Measurements from ENCODE around the gene NEK9.

The NEK9 gene

DNA sequence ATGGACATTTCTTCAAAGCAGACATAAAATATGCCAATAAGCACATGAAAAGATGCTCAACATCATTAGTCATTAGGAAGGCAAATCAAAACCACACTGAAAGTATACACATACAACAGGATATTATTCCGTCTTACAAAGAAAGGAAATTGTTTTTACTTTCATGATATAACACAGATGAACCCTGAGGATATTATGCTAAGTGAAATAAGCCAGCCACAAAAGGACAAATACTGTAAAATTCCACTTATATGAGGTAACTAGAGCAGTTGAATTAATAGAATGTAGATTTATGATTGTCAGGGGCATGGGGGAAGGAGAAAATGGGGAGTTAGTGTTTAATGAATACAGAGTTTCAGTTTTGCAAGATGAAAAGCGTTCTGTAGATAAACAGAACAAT, 67.2 kb downstream of the NEK9 start:
- DNase-seq: no peak
- no peaks in the 10 kb centered on the region for H3K9me2 ChIP-seq (replicated peaks; ENCODE audit: insufficient read depth, low read length)
- no peak overlapping the region for H3K4me3 ChIP-seq (ENCODE audit: low read length)
- H3K79me2 ChIP-seq (ENCODE audit: low read length): peaks cover 13% of the 10 kb centered on the region
- no peak overlapping the region for H3K9ac ChIP-seq (ENCODE audit: low read length)
- H3K27ac ChIP-seq (ENCODE audit: low read length): no peak overlapping the region
- no peaks in the 10 kb centered on the region for H3F3A ChIP-seq (ENCODE audit: insufficient read depth, low read length)
- H4K20me1 ChIP-seq (ENCODE audit: insufficient read depth, low read length): no peaks in the 10 kb centered on the region
- H3K4me2 ChIP-seq (ENCODE audit: low read depth, low read length): no peak overlapping the region
- TF ChIP-seq EZH2 (optimal IDR thresholded peaks at IDR 0.05; ENCODE audit: low read depth, low read length): no peak
- no peaks in the 10 kb centered on the region for H3K36me3 ChIP-seq (replicated peaks; ENCODE audit: insufficient read depth, low read length)
- H3K9me3 ChIP-seq (replicated peaks; ENCODE audit: insufficient read depth, low read length): no peaks in the 10 kb centered on the region
- no peak overlapping the region for H2AFZ ChIP-seq (ENCODE audit: low read length)
- H3K27me3 ChIP-seq (replicated peaks; ENCODE audit: insufficient read depth, low read length): no peaks in the 10 kb centered on the region
- H3K4me1 ChIP-seq (ENCODE audit: low read length): no peaks in the 10 kb centered on the region

DNA sequence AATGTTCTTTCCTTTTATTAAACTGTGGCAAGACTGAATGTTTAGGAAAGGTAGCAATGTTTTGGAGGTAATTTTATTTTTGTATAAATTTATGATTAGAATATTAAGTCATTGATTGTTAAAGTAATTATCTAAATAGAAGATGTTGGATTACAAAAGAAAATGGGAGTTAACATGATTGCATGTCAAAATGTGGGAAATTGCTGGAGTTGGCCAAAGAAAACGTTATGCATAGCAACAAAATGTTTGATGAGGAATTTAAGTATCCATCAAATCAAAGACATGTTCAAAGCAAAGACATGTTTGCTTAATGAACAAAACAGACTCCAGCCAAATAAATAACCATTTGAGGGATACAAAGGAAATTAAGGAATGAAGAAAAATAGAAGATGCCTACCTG, 72.4 kb downstream of the NEK9 start:
- Histone ChIP-seq H3K4me3 (ENCODE audit: low read length) (no peak overlapping the region), H3K27ac (ENCODE audit: low read length) (no peak overlapping the region), H3K4me2 (ENCODE audit: low read depth, low read length) (no peak overlapping the region), H4K20me1 (ENCODE audit: insufficient read depth, low read length) (no peaks in the 10 kb centered on the region), H3K79me2 (ENCODE audit: low read length) (no peaks in the 10 kb centered on the region), H3F3A (ENCODE audit: insufficient read depth, low read length) (peaks cover 3% of the 10 kb centered on the region; the same call in 1 of the 2 replicates), H3K27me3 (replicated peaks; ENCODE audit: insufficient read depth, low read length) (no peaks in the 10 kb centered on the region), H3K9me2 (replicated peaks; ENCODE audit: insufficient read depth, low read length) (no peaks in the 10 kb centered on the region), H3K4me1 (ENCODE audit: low read length) (no peaks in the 10 kb centered on the region), H3K36me3 (replicated peaks; ENCODE audit: insufficient read depth, low read length) (no peaks in the 10 kb centered on the region), H3K9me3 (replicated peaks; ENCODE audit: insufficient read depth, low read length) (no peaks in the 10 kb centered on the region), H3K9ac (ENCODE audit: low read length) (no peak overlapping the region), H2AFZ (ENCODE audit: low read length) (no peak overlapping the region)
- no peak for TF ChIP-seq EZH2phosphoT487 (IDR thresholded peaks at IDR 0.05; ENCODE audit: low read length)
- TF ChIP-seq, protein P1, sequence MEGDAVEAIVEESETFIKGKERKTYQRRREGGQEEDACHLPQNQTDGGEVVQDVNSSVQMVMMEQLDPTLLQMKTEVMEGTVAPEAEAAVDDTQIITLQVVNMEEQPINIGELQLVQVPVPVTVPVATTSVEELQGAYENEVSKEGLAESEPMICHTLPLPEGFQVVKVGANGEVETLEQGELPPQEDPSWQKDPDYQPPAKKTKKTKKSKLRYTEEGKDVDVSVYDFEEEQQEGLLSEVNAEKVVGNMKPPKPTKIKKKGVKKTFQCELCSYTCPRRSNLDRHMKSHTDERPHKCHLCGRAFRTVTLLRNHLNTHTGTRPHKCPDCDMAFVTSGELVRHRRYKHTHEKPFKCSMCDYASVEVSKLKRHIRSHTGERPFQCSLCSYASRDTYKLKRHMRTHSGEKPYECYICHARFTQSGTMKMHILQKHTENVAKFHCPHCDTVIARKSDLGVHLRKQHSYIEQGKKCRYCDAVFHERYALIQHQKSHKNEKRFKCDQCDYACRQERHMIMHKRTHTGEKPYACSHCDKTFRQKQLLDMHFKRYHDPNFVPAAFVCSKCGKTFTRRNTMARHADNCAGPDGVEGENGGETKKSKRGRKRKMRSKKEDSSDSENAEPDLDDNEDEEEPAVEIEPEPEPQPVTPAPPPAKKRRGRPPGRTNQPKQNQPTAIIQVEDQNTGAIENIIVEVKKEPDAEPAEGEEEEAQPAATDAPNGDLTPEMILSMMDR (IDR thresholded peaks at IDR 0.05; ENCODE audit: low read length): no peak
- no peak for TF ChIP-seq EZH2 (optimal IDR thresholded peaks at IDR 0.05; ENCODE audit: low read depth, low read length)
- no peak for DNase-seq

DNA sequence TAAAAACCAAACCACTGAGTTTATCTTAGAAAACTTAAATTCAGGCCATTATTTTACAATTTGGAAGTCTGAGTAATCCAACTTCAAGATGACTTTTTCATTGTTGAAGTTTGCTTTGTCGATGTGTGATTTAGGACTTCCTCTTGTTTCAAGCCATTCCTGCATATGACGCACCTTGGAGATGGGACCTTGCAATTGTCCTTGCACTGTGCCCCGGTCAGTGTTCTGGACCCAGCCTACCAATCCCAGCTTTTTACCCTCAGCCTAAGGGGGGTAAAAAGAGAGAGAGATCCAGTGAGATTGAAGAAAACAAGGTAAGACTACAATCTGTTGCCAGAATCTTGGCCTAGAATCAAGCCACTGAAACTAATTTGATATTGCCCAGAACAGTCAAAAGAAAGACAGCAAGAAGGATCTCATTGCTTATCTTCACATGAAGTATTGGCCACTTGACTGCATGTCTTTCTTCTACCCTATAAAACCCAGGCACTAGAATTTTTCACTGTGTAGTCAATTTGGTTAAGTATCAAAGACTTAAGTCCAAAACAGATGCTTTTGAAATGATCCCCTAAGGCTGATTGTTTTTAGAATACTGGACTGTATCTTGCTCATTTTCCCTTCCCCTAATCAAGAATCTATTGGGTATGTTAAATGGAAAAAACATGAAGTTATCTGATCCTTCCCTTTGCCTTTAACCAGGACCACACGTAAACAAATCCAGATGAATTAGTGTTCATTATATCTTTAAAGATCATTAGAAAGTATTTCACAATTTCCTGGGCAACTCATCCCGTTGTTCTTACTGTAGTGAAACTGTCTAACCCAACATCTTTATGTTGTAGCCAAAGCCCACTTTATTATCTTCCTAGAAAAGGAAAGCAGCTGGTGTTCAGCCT, 73.2 kb downstream of the NEK9 start:
- Histone ChIP-seq H3K36me3 (replicated peaks; ENCODE audit: insufficient read depth, low read length) (no peaks in the 10 kb centered on the region), H3K27ac (ENCODE audit: low read length) (no peak overlapping the region), H3K79me2 (ENCODE audit: low read length) (no peaks in the 10 kb centered on the region), H3K9ac (ENCODE audit: low read length) (no peak overlapping the region), H2AFZ (ENCODE audit: low read length) (no peak overlapping the region), H4K20me1 (ENCODE audit: insufficient read depth, low read length) (no peaks in the 10 kb centered on the region), H3K9me2 (replicated peaks; ENCODE audit: insufficient read depth, low read length) (no peaks in the 10 kb centered on the region), H3K9me3 (replicated peaks; ENCODE audit: insufficient read depth, low read length) (no peaks in the 10 kb centered on the region), H3K4me2 (ENCODE audit: low read depth, low read length) (no peak overlapping the region), H3K27me3 (replicated peaks; ENCODE audit: insufficient read depth, low read length) (no peaks in the 10 kb centered on the region), H3K4me3 (ENCODE audit: low read length) (no peak overlapping the region), H3F3A (ENCODE audit: insufficient read depth, low read length) (peaks cover 3% of the 10 kb centered on the region; the same call in 1 of the 2 replicates), H3K4me1 (ENCODE audit: low read length) (no peaks in the 10 kb centered on the region)
- no peak for TF ChIP-seq EZH2 (optimal IDR thresholded peaks at IDR 0.05; ENCODE audit: low read depth, low read length)
- no peak for TF ChIP-seq EZH2phosphoT487 (IDR thresholded peaks at IDR 0.05; ENCODE audit: low read length)
- TF ChIP-seq, protein P1 (IDR thresholded peaks at IDR 0.05; ENCODE audit: low read length): no peak
- DNase-seq: no peak

- H3K27ac ChIP-seq (ENCODE audit: low read length): no peak overlapping the region
- DNase-seq: no peak
- peaks cover 3% of the 10 kb centered on the region; the same call in 1 of the 2 replicates for H3F3A ChIP-seq (ENCODE audit: insufficient read depth, low read length)
These were observed 75.3 kb downstream of the NEK9 start for GRCh38 chr14:75051556-75051899.

More at GRCh38 chr14:75051556-75051899, 75.3 kb downstream of the NEK9 start:
- Histone ChIP-seq H3K9me3 (replicated peaks; ENCODE audit: insufficient read depth, low read length) (no peaks in the 10 kb centered on the region), H3K36me3 (replicated peaks; ENCODE audit: insufficient read depth, low read length) (no peaks in the 10 kb centered on the region), H4K20me1 (ENCODE audit: insufficient read depth, low read length) (no peaks in the 10 kb centered on the region), H2AFZ (ENCODE audit: low read length) (peak overlapping the region; percentile 61), H3K9me2 (replicated peaks; ENCODE audit: insufficient read depth, low read length) (no peaks in the 10 kb centered on the region), H3K4me2 (ENCODE audit: low read depth, low read length) (peak overlapping the region; percentile 73; the same call in 1 of the 2 replicates), H3K9ac (ENCODE audit: low read length) (peak overlapping the region; percentile 62; the same call in 1 of the 2 replicates), H3K4me3 (ENCODE audit: low read length) (peak overlapping the region; percentile 62), H3K27me3 (replicated peaks; ENCODE audit: insufficient read depth, low read length) (no peaks in the 10 kb centered on the region), H3K79me2 (ENCODE audit: low read length) (no peaks in the 10 kb centered on the region), H3K4me1 (ENCODE audit: low read length) (no peaks in the 10 kb centered on the region)
- TF ChIP-seq, protein P1 (IDR thresholded peaks at IDR 0.05; ENCODE audit: low read length): no peak
- no peak for TF ChIP-seq EZH2phosphoT487 (IDR thresholded peaks at IDR 0.05; ENCODE audit: low read length)

All from MM.1S (cell line).